Measurements from ENCODE around the gene NT5DC1.

GRCh38 chr6:116180375-116180774, 79.7 kb downstream of the NT5DC1 start:
- no peak for TF ChIP-seq CTCF (conservative IDR thresholded peaks at IDR 0.05; ENCODE audit: low read length)
- no peak for TF ChIP-seq EZH2phosphoT487 (IDR thresholded peaks at IDR 0.05; ENCODE audit: borderline replicate concordance, low read depth, low read length)
